Measurements from ENCODE around the gene CNFN.

The CNFN gene

DNA sequence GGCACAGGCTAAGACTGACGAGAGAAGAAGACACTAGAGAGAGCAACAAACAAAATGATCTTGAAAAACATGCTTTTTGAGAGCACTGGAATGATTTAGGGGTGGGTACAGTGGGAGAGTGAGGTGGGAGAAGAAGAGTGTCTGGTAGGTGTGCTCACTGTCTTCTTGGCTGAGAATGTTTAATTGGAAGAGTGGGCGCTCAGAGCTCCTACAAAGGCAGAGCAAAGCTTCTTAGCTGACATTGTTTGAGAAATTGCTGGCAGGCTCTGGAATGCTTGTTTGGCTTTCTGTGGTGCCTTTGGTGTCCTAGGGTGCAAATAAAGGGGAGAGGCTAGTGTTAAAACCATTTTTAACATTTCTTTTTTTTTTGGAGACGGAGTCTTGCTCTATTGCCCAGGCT, 38.6 kb upstream of the CNFN start:
- TF ChIP-seq CEBPB (IDR thresholded peaks at IDR 0.05) (no peak), REST (IDR thresholded peaks at IDR 0.05; ENCODE audit: low read depth) (no peak), FOXM1 (IDR thresholded peaks at IDR 0.05; ENCODE audit: borderline replicate concordance, low read depth) (no peak), TAF1 (IDR thresholded peaks at IDR 0.05; ENCODE audit: low read depth) (no peak), TCF12 (IDR thresholded peaks at IDR 0.05; ENCODE audit: low read depth) (no peak), RAD21 (IDR thresholded peaks at IDR 0.05; ENCODE audit: low read depth) (no peak), NFIC (IDR thresholded peaks at IDR 0.05) (no peak), USF1 (IDR thresholded peaks at IDR 0.05) (no peak), EGR1 (IDR thresholded peaks at IDR 0.05) (no peak), ZBTB7A (IDR thresholded peaks at IDR 0.05; ENCODE audit: low read depth) (no peak), YY1 (IDR thresholded peaks at IDR 0.05; ENCODE audit: low read depth) (no peak), TEAD4 (IDR thresholded peaks at IDR 0.05) (no peak), CREB1 (IDR thresholded peaks at IDR 0.05; ENCODE audit: low read depth) (no peak)
- TF ChIP-seq, protein P1, sequence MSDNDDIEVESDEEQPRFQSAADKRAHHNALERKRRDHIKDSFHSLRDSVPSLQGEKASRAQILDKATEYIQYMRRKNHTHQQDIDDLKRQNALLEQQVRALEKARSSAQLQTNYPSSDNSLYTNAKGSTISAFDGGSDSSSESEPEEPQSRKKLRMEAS (IDR thresholded peaks at IDR 0.05): no peak

- TF ChIP-seq RAD21 (IDR thresholded peaks at IDR 0.05; ENCODE audit: low read depth) (no peak), YY1 (IDR thresholded peaks at IDR 0.05; ENCODE audit: low read depth) (no peak), CREB1 (IDR thresholded peaks at IDR 0.05; ENCODE audit: low read depth) (no peak), USF1 (IDR thresholded peaks at IDR 0.05) (no peak), TCF12 (IDR thresholded peaks at IDR 0.05; ENCODE audit: low read depth) (no peak)
Measured at GRCh38 chr19:42427313-42427712, 37.2 kb upstream of the CNFN start, which contains the start of gene LIPE. TSS of gene LIPE (minus strand) at chr19:42427388. CDS start at chr19:42427149, 239 bp downstream.

GRCh38 chr19:42426643-42427042, 36.5 kb upstream of the CNFN start:
- TF ChIP-seq RAD21 (IDR thresholded peaks at IDR 0.05; ENCODE audit: low read depth): no peak
- no peak for TF ChIP-seq NFIC (IDR thresholded peaks at IDR 0.05)
- no peak for TF ChIP-seq ZBTB7A (IDR thresholded peaks at IDR 0.05; ENCODE audit: low read depth)

DNA sequence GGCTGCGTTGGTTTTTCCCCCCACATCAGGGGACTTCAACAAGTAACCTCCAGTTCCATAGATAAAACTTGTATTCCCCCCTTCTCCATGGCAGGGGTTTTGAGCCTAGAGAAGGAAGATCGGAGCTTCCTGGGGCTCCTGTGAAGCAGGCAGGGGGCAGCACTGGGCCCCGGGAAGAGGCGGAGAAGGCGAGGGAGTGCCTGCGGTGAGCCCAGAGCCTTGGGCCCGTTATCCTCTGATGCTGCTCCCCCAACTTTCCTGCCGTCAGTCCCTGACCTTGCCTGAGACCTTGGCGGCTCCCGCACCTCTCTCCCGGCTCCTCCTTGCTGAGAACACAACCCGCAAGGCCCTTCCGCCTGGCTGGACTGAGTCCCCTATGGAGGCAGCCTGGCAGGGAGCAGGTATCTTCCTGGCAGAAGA, 34.6 kb upstream of the CNFN start:
- TF ChIP-seq REST (IDR thresholded peaks at IDR 0.05; ENCODE audit: low read depth): no peak
- TF ChIP-seq EGR1 (IDR thresholded peaks at IDR 0.05): no peak
- no peak for TF ChIP-seq NFIC (IDR thresholded peaks at IDR 0.05)
- no peak for TF ChIP-seq EP300 (IDR thresholded peaks at IDR 0.05; ENCODE audit: borderline replicate concordance)
- TF ChIP-seq TAF1 (IDR thresholded peaks at IDR 0.05; ENCODE audit: low read depth): no peak
- no peak for TF ChIP-seq RAD21 (IDR thresholded peaks at IDR 0.05; ENCODE audit: low read depth)
- no peak for TF ChIP-seq CEBPB (IDR thresholded peaks at IDR 0.05)
- no peak for TF ChIP-seq ZBTB7A (IDR thresholded peaks at IDR 0.05; ENCODE audit: low read depth)
- TF ChIP-seq TEAD4 (IDR thresholded peaks at IDR 0.05): no peak
- TF ChIP-seq YY1 (IDR thresholded peaks at IDR 0.05; ENCODE audit: low read depth): no peak
- no peak for TF ChIP-seq FOXM1 (IDR thresholded peaks at IDR 0.05; ENCODE audit: borderline replicate concordance, low read depth)
- no peak for TF ChIP-seq CREB1 (IDR thresholded peaks at IDR 0.05; ENCODE audit: low read depth)
- TF ChIP-seq TCF12 (IDR thresholded peaks at IDR 0.05; ENCODE audit: low read depth): no peak

DNA sequence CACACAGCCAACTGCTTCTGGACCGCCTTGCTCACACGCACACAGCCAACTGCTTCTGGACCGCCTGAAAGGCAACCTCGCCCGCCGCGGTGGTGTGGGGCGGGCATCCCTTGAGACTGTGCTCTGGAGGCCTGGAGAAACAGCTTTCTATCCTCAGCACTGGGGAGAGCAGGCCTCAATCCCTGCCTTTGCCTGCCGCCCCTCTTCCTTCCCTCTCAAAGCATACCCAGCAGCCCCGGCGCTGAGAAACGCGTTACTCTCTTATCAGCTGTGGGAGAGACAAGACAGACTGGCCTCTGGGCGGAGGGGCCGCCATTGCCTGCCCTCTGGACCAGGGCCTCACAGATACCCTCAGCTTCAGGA, 34.2 kb upstream of the CNFN start:
- TF ChIP-seq USF1 (IDR thresholded peaks at IDR 0.05) (no peak), CREB1 (IDR thresholded peaks at IDR 0.05; ENCODE audit: low read depth) (no peak), CEBPB (IDR thresholded peaks at IDR 0.05) (no peak), EP300 (IDR thresholded peaks at IDR 0.05; ENCODE audit: borderline replicate concordance) (no peak), REST (IDR thresholded peaks at IDR 0.05; ENCODE audit: low read depth) (no peak), YY1 (IDR thresholded peaks at IDR 0.05; ENCODE audit: low read depth) (no peak), TEAD4 (IDR thresholded peaks at IDR 0.05) (no peak), FOXM1 (IDR thresholded peaks at IDR 0.05; ENCODE audit: borderline replicate concordance, low read depth) (no peak), NFIC (IDR thresholded peaks at IDR 0.05) (no peak), ZBTB7A (IDR thresholded peaks at IDR 0.05; ENCODE audit: low read depth) (no peak)
- TF ChIP-seq, protein P1 (IDR thresholded peaks at IDR 0.05): no peak
